SJCRH30 (cell line): ENCODE results near the gene PPP4R3A. TPM values are rescaled to one million over a fixed set of nuclear protein-coding genes. Genes with fewer than 3 reads are reported as not detected.
A peak's percentile ranks its signal among the peaks of the same experiment; 100 is the strongest.
"Not testable (repeated sequence)": the region's sequence is repeated elsewhere in the genome, so short reads cannot be mapped to it uniquely, and the experiment has no call there.

ENCODE experiments used
- DNase-seq, 2 experiments: peaks; one replicate each; pipeline ENCODE4 v3.0.0-alpha.2; 2015 to 2020
- H3K27ac ChIP-seq: fragments of 250-450 bp; sonication (Bioruptor Pico); 2 replicates; pipeline ENCODE4 v1.5.1; 2020; ENCODE audit warnings: mild to moderate bottlenecking, moderate library complexity
- H3K27me3 ChIP-seq: fragments of 250-450 bp; sonication (Bioruptor Pico); 2 replicates; pipeline ENCODE4 v1.5.1; 2020; ENCODE audit warnings: mild to moderate bottlenecking, moderate library complexity
- H3K36me3 ChIP-seq: fragments of 250-450 bp; sonication (Bioruptor Pico); 2 replicates; pipeline ENCODE4 v1.5.1; 2020; ENCODE audit warnings: mild to moderate bottlenecking, moderate library complexity
- H3K4me1 ChIP-seq: fragments of 250-450 bp; sonication (Bioruptor Pico); 2 replicates; pipeline ENCODE4 v1.5.1; 2020; ENCODE audit warnings: mild to moderate bottlenecking, moderate library complexity
- H3K4me3 ChIP-seq: fragments of 250-450 bp; sonication (Bioruptor Pico); 2 replicates; pipeline ENCODE4 v1.5.1; 2020; ENCODE audit warnings: mild to moderate bottlenecking, moderate library complexity
- H3K9me3 ChIP-seq: fragments of 250-450 bp; sonication (Bioruptor Pico); replicated peaks from 2 replicates; pipeline ENCODE4 v1.5.1; 2020; ENCODE audit warnings: mild to moderate bottlenecking, moderate library complexity
- total RNA-seq: library from RNA; depleted of rRNA; stranded (reverse); fragments of >200 nt; shearing (Covaris generic); gene quantifications from 2 replicates; pipeline ENCODE4 v1.2.3, GENCODE V29; 2014

The PPP4R3A gene
- total RNA-seq, 1 experiment from 2014 or later: 77.8 TPM

DNA sequence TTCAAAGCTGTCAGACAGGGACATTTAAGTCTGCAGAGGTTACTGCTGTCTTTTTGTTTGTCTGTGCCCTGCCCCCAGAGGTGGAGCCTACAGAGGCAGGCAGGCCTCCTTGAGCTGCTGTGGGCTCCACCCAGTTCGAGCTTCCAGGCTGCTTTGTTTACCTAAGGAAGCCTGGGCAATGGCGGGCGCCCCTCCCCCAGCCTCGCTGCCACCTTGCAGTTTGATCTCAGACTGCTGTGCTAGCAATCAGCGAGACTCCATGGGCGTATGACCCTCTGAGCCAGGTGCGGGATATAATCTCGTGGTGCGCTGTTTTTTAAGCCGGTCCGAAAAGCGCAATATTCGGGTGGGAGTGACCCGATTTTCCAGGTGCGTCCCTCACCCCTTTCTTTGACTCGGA is 73.8 kb downstream of the PPP4R3A start:
- not testable (repeated sequence) for H3K27ac ChIP-seq, H3K4me3 ChIP-seq, H3K9me3 ChIP-seq, H3K4me1 ChIP-seq, DNase-seq, H3K27me3 ChIP-seq, H3K36me3 ChIP-seq

- DNase-seq: no peak
- no peaks in the 10 kb centered on the region for H3K4me1 ChIP-seq
- H3K9me3 ChIP-seq: no peaks in the 10 kb centered on the region
- H3K27ac ChIP-seq: no peak overlapping the region
- H3K36me3 ChIP-seq: no peaks in the 10 kb centered on the region
- H3K27me3 ChIP-seq: no peaks in the 10 kb centered on the region
- no peak overlapping the region for H3K4me3 ChIP-seq
Observed at GRCh38 chr14:91429385-91429784, 80.7 kb downstream of the PPP4R3A start.

DNA sequence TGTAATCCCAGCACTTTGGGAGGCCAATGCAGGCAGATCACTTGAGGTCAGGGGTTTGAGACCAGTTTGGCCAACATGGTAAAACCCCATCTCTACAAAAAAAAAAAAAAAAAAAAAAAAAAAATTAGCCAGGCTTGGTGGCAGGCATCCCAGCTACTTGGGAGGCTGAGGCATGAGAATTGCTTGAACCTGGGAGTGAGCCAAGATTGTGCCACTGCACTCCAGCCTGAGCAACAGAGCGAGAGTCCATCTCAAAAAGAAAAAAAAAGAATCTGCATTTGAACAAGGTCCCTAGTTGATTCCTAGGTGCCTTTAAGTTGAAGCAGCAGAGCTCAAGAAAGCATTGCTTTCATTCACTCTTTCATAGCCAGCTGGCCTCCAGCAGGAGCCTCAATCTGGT is 81.2 kb downstream of the PPP4R3A start:
- not testable (repeated sequence) for H3K36me3 ChIP-seq, H3K4me3 ChIP-seq, H3K27me3 ChIP-seq, H3K27ac ChIP-seq, DNase-seq, H3K9me3 ChIP-seq, H3K4me1 ChIP-seq

DNA sequence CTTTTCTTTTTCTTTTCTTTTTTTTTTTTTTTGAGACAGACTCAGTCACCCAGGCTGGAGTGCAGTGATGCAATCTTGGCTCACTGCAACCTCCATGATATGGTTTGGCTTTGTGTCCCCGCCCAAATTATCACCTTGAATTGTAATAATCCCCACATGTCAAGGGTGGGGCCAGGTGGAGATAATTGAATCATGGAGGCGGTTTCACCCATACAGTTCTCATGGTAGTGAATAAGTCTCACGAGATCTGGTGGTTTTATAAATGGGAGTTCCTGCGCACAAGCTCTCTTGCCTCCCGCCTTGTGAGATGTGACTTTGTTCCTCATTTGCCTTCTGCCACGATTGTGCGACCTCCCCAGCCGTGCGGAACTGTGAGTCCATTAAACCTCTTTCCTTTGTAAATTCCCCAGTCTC is 84.6 kb downstream of the PPP4R3A start:
- DNase-seq, H3K9me3 ChIP-seq, H3K27me3 ChIP-seq, H3K4me3 ChIP-seq, H3K36me3 ChIP-seq, H3K27ac ChIP-seq, H3K4me1 ChIP-seq: not testable (repeated sequence)

DNA sequence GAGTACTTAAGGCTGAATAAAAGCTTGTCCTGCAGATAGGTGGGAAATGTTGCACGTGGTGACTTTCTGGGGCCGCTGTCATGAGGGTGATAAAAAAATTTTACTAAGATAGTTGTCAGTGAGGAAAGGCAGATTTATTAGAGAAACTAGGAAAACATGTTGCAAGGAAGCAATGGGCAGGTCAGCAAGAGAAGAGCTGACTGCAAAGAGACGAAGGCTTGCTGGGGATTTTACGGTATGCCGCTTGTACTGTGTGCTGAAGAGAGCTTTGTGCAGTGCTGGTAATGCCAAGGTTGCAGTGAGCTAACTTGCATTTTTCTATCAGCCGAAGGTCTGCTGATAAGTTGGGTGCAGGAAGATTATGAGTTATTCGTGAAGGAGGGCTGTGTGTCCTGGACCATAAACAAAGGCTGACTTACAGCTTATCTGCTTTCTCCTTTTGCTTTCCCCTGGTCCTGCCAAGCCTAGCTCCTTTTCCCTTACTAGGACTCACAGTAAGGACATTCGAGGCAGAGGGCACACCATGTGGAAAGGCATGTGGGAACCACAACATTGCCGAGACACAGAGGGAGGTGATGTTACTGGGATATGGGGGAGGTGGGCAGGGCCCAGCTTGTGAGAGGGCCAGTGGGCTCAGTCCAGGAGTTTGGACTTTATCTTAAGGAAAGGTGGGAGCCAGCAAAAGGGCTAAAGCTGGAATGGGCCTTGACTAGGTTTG is 85.1 kb downstream of the PPP4R3A start:
- no peak overlapping the region for H3K4me3 ChIP-seq
- H3K9me3 ChIP-seq: no peaks in the 10 kb centered on the region
- no peak overlapping the region for H3K27ac ChIP-seq
- no peaks in the 10 kb centered on the region for H3K4me1 ChIP-seq
- no peaks in the 10 kb centered on the region for H3K36me3 ChIP-seq
- no peaks in the 10 kb centered on the region for H3K27me3 ChIP-seq
- DNase-seq: no peak

GRCh38 chr14:91420686-91421085 is 89.4 kb downstream of the PPP4R3A start:
- peak; percentile 19 to 20 for DNase-seq
- no peak overlapping the region for H3K4me3 ChIP-seq
- H3K4me1 ChIP-seq: peaks cover 14% of the 10 kb centered on the region
- no peak overlapping the region for H3K27ac ChIP-seq
- H3K36me3 ChIP-seq: no peaks in the 10 kb centered on the region
- no peaks in the 10 kb centered on the region for H3K27me3 ChIP-seq
- no peaks in the 10 kb centered on the region for H3K9me3 ChIP-seq

- Histone ChIP-seq H3K27me3 (no peaks in the 10 kb centered on the region), H3K27ac (no peak overlapping the region), H3K4me1 (peaks cover 14% of the 10 kb centered on the region), H3K36me3 (no peaks in the 10 kb centered on the region), H3K4me3 (no peak overlapping the region), H3K9me3 (no peaks in the 10 kb centered on the region)
- DNase-seq: no peak
Observed at GRCh38 chr14:91419451-91419850, 90.7 kb downstream of the PPP4R3A start.

GRCh38 chr14:91419044-91419397 is 91.1 kb downstream of the PPP4R3A start:
- Histone ChIP-seq H3K36me3 (no peaks in the 10 kb centered on the region), H3K4me1 (peaks cover 14% of the 10 kb centered on the region), H3K27ac (no peak overlapping the region), H3K27me3 (no peaks in the 10 kb centered on the region), H3K4me3 (no peak overlapping the region), H3K9me3 (no peaks in the 10 kb centered on the region)
- DNase-seq: no peak

GRCh38 chr14:91418387-91419043 is 91.6 kb downstream of the PPP4R3A start:
- Histone ChIP-seq H3K4me1 (peaks cover 14% of the 10 kb centered on the region), H3K4me3 (peak overlapping the region; percentile 64), H3K27ac (no peak overlapping the region), H3K9me3 (no peaks in the 10 kb centered on the region), H3K36me3 (no peaks in the 10 kb centered on the region), H3K27me3 (no peaks in the 10 kb centered on the region)
- DNase-seq: peak; percentile 72 to 75

DNA sequence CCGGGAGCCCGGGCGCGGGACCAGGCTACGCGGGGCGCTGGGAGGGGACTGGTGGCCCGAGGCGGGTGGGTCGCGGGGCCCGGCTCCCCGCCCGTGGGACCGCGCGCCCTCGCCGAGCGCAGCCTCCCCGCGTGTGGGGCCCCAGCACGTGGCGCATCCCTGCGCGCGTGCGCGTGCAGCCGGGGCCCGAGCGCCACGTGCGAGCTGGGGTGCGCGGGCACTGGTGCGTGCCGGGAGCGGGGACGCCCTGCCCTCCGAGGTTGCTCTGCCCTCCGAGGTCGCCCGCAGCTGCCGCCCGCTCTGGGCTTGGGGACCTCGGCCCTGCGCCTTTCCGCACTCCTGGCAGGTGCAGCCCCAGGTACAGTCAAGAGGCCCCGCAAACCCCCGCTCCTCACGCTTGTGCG is 92.1 kb downstream of the PPP4R3A start:
- Histone ChIP-seq H3K36me3 (no peaks in the 10 kb centered on the region), H3K4me3 (peak overlapping the region; percentile 64), H3K9me3 (no peaks in the 10 kb centered on the region), H3K27me3 (no peaks in the 10 kb centered on the region), H3K27ac (no peak overlapping the region), H3K4me1 (peaks cover 14% of the 10 kb centered on the region)
- peak; percentile 37 to 48 for DNase-seq

- no peaks in the 10 kb centered on the region for H3K36me3 ChIP-seq
- H3K27ac ChIP-seq: no peak within 1 kb of the TSS
- no peaks in the 10 kb centered on the region for H3K9me3 ChIP-seq
- H3K4me1 ChIP-seq: peaks cover 14% of the 10 kb centered on the region
- DNase-seq: peak; percentile 53 to 65
- H3K27me3 ChIP-seq: no peaks in the 10 kb centered on the region
- H3K4me3 ChIP-seq: peak within 1 kb of the TSS; percentile 64
Observed at GRCh38 chr14:91417120-91417982, 92.8 kb downstream of the PPP4R3A start, which contains the start of gene CCDC88C. TSS of gene CCDC88C (minus strand) at chr14:91417820. CDS start at chr14:91417690, 130 bp downstream.

- Histone ChIP-seq H3K4me1 (peaks cover 14% of the 10 kb centered on the region), H3K27me3 (no peaks in the 10 kb centered on the region), H3K4me3 (peak overlapping the region; percentile 64), H3K9me3 (no peaks in the 10 kb centered on the region), H3K36me3 (no peaks in the 10 kb centered on the region), H3K27ac (no peak overlapping the region)
- no peak for DNase-seq
Observed at GRCh38 chr14:91416744-91417119, 93.4 kb downstream of the PPP4R3A start.

DNA sequence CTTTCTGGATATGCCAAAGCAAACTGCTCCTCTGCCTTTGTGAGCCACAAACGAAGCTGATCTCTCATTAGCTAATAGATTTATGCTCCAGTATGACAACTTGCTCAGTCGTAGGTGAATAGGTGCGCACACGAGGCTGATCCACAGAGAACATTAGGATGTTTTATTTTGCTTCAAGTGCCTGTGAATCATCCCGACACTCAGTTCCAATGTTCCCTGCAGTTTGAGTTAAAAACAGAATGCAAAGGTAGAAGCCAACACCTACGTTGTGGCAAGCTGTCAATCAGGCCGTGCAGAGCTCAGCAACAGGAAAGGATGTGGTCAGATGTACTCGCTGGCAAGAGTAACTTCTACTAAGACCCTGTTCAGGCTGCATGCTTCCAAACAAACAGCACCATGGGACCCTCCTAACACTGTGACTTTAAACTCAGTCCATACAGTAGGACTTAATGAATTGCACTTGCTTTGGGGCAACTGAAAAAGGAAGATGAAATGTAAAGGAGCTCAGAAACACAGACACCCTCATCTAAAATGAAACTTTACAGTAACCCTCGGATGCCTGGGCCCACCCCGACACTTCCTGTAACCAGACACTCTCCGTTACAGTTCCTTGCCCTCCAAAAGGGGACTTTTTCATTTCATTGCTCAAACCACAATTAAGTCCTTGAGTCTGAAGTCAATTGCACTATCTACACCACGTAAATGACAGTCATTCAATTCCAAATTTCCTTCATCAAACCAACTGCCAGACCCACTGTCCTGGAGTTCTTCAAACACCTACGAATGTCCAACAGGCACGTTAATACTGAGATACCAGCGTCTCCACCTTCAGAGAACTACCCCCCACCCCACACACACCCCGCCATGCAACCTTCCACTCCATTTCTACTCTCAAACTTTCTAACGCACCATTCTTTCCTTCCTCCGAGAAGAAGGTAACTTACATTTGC is 94.0 kb downstream of the PPP4R3A start:
- no peaks in the 10 kb centered on the region for H3K9me3 ChIP-seq
- DNase-seq: peak in 1 of 2 experiments; percentile 19
- no peaks in the 10 kb centered on the region for H3K36me3 ChIP-seq
- H3K4me3 ChIP-seq: peak overlapping the region; percentile 64
- H3K27ac ChIP-seq: no peak overlapping the region
- no peaks in the 10 kb centered on the region for H3K27me3 ChIP-seq
- peaks cover 14% of the 10 kb centered on the region for H3K4me1 ChIP-seq

- Histone ChIP-seq H3K36me3 (no peaks in the 10 kb centered on the region), H3K4me1 (peaks cover 14% of the 10 kb centered on the region), H3K9me3 (no peaks in the 10 kb centered on the region), H3K4me3 (no peak overlapping the region), H3K27ac (no peak overlapping the region), H3K27me3 (no peaks in the 10 kb centered on the region)
- no peak for DNase-seq
Observed at GRCh38 chr14:91414475-91414833, 95.7 kb downstream of the PPP4R3A start.
